Body of pancreas (tissue), 4 donors: ENCODE measurements around the gene RAD51B. TPM values are rescaled to one million over a fixed set of nuclear protein-coding genes. Genes with fewer than 3 reads are reported as not detected.

Source experiments
- ATAC-seq: fragments of 150-250 bp; one replicate; pipeline ENCODE4 v1.9.1; 2016
- DNase-seq, 4 donors: peaks; one replicate each; pipeline ENCODE4 v3.0.0-alpha.2; 2019
- H3K27ac ChIP-seq, 4 donors: fragments of 200-600 bp; sonication (generic); 1 replicate in 3 of 4; 2 replicates in 1 of 4; pipeline versions ENCODE4 v1.5.1 to v1.6.1; 2016 to 2019; ENCODE audit warnings: mild to moderate bottlenecking in 1 of 4, mixed read lengths in 1 of 4, moderate library complexity in 1 of 4
- H3K27me3 ChIP-seq, 2 donors: fragments of 200-600 bp; sonication (generic); one replicate each; pipeline ENCODE4 v1.6.0; 2016; ENCODE audit warnings: mild to moderate bottlenecking in 1 of 2
- H3K36me3 ChIP-seq, 2 donors: fragments of 200-600 bp; sonication (generic); replicated peaks in 1 of 2; 2 replicates each; pipeline ENCODE4 v1.5.1; 2016; ENCODE audit warnings: low read depth in 2 of 2; ENCODE audit not compliant: insufficient read depth in 1 of 2
- H3K4me1 ChIP-seq: fragments of 200-600 bp; sonication (generic); one replicate; pipeline ENCODE4 v1.6.0; 2016
- H3K4me3 ChIP-seq, 2 donors: fragments of 200-600 bp; sonication (generic); 1 replicate in 1 of 2; 2 replicates in 1 of 2; pipeline ENCODE4 v1.5.1; 2016 to 2019
- H3K9me3 ChIP-seq, 3 donors: fragments of 200-600 bp; sonication (generic); 1 replicate in 2 of 3; 2 replicates in 1 of 3; pipeline ENCODE4 v1.5.1; 2016
- POLR2A ChIP-seq, 3 donors: fragments of 450-650 bp; IDR thresholded peaks; one replicate each; pipeline ENCODE4 v1.6.1; 2016; ENCODE audit warnings: antibody characterized with exemption in 3 of 3, mild to moderate bottlenecking in 2 of 3
- WGBS, 2 donors: methylation state at CpG; one replicate each; pipeline ENCODE4 v1.1.5; 2017; 5-methylcytosine and 5-hydroxymethylcytosine counted together
- intact Hi-C: fragments of 100-400 bp; cut with DNase I; formaldehyde crosslinking; loops from one replicate; pipeline ENCODE4 v1.15.1; 2023
- total RNA-seq, 2 donors: library from RNA; depleted of rRNA; stranded (reverse); fragments of >200 nt; gene quantifications; one replicate each; pipeline ENCODE4 v1.1.0, GENCODE V29; 2016
- TF ChIP-seq, protein P1 (sequence below), 7 experiments: fragments of 450-650 bp in 4 of 7; fragments of 200-600 bp in 3 of 7; sonication (generic) in 3 of 7; IDR thresholded peaks; one replicate each; pipeline ENCODE4 v1.5.1; 2016 to 2019; ENCODE audit warnings: antibody characterized with exemption in 7 of 7

RAD51B gene
- total RNA-seq, 2 donors from 2014 or later = 12.2 to 29.6 TPM

DNA sequence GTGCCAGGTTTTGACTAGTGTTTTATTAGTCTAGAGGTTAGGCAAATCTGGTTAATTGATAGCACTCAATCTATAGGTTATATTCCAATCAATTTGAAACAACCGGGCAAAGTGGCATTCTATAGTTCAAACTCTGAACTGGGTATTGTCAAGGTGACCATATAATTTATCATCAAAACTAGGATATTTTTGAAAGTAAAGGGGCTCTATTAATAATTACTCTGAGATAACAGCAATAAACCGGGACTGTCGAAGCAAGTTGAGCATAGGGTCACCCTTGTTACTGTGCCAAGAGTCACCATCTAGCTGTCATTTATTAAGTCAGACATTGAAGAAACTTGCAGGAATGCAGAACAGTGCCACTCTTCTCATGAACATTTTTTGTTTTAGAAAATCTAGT lies 321.2 kb downstream of the RAD51B start:
- intact Hi-C loops = no loop called here
- no peak for DNase-seq

DNA sequence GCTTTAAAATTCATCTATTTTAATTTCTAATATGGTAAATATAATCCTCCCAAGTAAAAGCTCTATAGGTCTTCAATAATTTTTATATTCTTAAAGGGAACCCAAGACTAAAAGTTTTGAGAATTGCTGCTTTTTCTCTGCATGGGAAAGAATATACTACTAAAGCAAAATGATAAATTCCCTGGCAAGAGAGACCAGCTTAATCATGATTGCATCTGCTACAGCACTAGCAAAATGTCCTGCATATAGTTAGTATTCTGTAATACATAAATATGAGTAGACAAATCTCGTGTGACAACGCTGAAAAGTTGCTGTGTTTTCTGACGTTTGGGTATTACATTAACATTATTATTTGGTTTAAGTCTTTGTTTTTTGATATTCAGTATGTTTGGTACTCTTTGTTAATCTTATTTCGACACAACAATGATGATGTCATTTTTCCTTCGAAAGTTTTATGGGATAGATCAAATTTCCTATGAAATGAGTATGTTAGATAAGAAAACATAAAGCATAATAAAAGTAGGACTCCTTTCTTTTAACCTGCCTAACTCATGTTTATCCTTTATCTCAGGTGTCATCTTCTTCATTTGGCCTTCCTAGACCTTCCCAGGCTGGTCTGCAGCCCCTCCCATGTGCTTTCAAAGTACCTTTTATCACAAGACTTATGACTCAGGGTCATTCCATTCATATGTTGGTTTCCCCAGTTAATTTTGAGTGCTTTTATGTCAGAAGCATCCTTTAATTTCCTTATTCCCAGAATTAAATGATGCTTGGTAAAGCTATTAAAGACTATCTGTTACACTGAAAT lies 321.9 kb downstream of the RAD51B start:
- H3K27ac ChIP-seq = peak overlapping the region in 3 of 4 donors; percentile 53 to 88 (median 57)

More for the DNA sequence above, 321.2 kb downstream of the RAD51B start:
- TF ChIP-seq, protein P1, sequence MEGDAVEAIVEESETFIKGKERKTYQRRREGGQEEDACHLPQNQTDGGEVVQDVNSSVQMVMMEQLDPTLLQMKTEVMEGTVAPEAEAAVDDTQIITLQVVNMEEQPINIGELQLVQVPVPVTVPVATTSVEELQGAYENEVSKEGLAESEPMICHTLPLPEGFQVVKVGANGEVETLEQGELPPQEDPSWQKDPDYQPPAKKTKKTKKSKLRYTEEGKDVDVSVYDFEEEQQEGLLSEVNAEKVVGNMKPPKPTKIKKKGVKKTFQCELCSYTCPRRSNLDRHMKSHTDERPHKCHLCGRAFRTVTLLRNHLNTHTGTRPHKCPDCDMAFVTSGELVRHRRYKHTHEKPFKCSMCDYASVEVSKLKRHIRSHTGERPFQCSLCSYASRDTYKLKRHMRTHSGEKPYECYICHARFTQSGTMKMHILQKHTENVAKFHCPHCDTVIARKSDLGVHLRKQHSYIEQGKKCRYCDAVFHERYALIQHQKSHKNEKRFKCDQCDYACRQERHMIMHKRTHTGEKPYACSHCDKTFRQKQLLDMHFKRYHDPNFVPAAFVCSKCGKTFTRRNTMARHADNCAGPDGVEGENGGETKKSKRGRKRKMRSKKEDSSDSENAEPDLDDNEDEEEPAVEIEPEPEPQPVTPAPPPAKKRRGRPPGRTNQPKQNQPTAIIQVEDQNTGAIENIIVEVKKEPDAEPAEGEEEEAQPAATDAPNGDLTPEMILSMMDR (IDR thresholded peaks at IDR 0.05) = no peak
- TF ChIP-seq POLR2A (IDR thresholded peaks at IDR 0.05) = no peak
- Histone ChIP-seq H3K4me3 (no peak overlapping the region), H3K27me3 (no peaks in the 10 kb centered on the region), H3K27ac (peak overlapping the region; percentile 34 to 88 (median 70)), H3K9me3 (no peaks in the 10 kb centered on the region), H3K36me3 (no peaks in the 10 kb centered on the region), H3K4me1 (peaks cover 77% of the 10 kb centered on the region)
- 20 to 21% methylated on average over 3 of the region's 3 CpGs for WGBS, 2 donors
- ATAC-seq = no peak

DNA sequence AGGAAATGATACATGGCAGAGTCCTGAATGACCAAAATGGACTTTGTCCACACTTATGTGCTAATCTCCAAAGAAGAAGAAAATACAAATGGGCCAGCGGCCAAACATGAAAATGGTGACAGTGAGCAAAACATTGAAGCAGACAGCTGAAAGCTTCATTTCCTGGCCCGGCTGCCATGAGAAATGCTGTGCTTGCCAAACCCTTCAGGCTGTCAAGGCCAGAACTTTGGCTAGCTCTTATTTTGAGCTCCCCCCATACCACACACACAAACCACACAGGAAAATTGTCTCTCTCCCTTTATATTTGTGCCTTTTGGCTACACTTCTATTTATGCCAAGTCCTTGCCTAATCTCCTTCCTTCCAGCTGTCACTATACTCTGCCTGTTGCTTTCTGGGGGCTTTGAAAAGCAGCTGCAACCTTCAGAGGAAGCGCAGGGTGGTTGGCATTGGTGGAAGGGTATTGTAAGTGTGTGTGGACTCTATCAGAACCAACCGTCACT lies 323.8 kb downstream of the RAD51B start:
- Histone ChIP-seq H3K4me3 (no peak overlapping the region), H3K9me3 (no peaks in the 10 kb centered on the region), H3K36me3 (no peaks in the 10 kb centered on the region), H3K27me3 (no peaks in the 10 kb centered on the region), H3K4me1 (peaks cover 81% of the 10 kb centered on the region), H3K27ac (peak overlapping the region; percentile 50 to 88 (median 80))
- TF ChIP-seq POLR2A (IDR thresholded peaks at IDR 0.05) = no peak
- DNase-seq (peak; percentile 79 to 88 (median 85)), ATAC-seq (peak; percentile 68)
- WGBS, 2 donors = 20 to 22% methylated on average over 4 of the region's 4 CpGs
- intact Hi-C loops = no loop called here

More for the DNA sequence above, 321.9 kb downstream of the RAD51B start:
- WGBS, 2 donors = 36 to 41% methylated on average over 5 of the region's 5 CpGs
- intact Hi-C loops = no loop called here
- Histone ChIP-seq H3K4me1 (peaks cover 84% of the 10 kb centered on the region), H3K36me3 (no peaks in the 10 kb centered on the region), H3K9me3 (no peaks in the 10 kb centered on the region), H3K27me3 (no peaks in the 10 kb centered on the region), H3K4me3 (no peak overlapping the region)
- no peak for TF ChIP-seq POLR2A (IDR thresholded peaks at IDR 0.05)
- TF ChIP-seq, protein P1 (IDR thresholded peaks at IDR 0.05) = no peak
- ATAC-seq (no peak), DNase-seq (no peak)

DNA sequence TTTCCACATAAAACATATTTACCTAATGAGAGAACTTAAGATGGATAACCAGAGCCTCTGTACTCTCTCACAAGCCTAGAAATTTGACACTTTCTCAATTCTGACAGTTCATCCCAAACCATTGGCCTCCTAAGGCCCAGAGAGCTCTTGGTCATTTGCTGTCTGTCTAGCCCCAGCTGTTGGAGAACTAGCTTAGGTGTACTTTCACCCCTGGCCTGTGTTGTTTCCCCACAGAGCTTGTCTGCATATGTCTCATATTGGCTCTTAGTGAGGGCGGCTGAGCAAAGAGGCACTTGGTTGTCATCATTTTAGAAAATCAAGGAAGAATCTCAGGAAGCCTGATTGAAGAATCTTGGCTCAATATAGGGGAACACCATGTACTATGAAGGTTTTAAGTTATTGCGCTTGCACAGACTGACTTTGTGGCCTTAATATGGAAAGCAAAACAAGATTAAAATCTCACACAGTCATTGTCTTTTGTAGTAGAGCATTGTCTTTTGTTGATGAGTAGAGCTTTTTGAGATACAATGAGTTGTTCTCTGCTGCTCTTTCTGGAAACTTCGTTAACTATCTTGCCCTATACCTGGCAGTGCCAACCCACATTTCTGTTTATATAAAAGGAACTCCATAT lies 324.6 kb downstream of the RAD51B start:
- DNase-seq = peak; percentile 22 to 57 (median 40)
- intact Hi-C loops = no loop called here
- no peaks in the 10 kb centered on the region for H3K36me3 ChIP-seq
- WGBS, 2 donors = 59 to 63% methylated on average over 3 of the region's 3 CpGs
- H3K4me3 ChIP-seq = no peak overlapping the region
- peaks cover 74% of the 10 kb centered on the region for H3K4me1 ChIP-seq
- ATAC-seq = peak; percentile 24
- TF ChIP-seq, protein P1 (IDR thresholded peaks at IDR 0.05) = no peak
- TF ChIP-seq POLR2A (IDR thresholded peaks at IDR 0.05) = no peak
- peak overlapping the region; percentile 3 to 88 (median 80) for H3K27ac ChIP-seq
- no peaks in the 10 kb centered on the region for H3K27me3 ChIP-seq
- no peaks in the 10 kb centered on the region for H3K9me3 ChIP-seq

DNA sequence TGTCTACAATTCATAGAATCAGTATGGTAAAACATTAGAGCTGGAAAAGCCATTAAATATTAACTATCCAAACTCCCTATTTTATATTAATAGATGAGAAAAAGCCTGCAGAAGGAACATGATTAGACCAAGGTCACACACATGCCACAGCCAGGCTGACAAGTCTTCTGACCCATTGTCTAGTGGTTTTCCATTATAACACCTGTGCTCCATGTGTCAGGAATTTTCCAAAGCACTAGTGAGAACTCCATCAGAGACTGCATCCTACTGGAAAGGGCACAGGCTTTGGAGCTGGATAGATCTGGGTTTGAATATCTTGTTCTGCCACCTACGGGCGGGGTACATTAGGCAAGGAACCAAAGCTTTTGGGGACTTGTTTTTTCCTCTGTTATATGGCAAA lies 325.5 kb downstream of the RAD51B start:
- no peak for ATAC-seq
- H3K27me3 ChIP-seq = no peaks in the 10 kb centered on the region
- WGBS, 2 donors = 45 to 60% methylated on average over 2 of the region's 2 CpGs
- no peak overlapping the region for H3K4me3 ChIP-seq
- H3K9me3 ChIP-seq = no peaks in the 10 kb centered on the region
- peak in 3 of 4 donors; percentile 37 to 64 (median 48) for DNase-seq
- intact Hi-C loops = no loop called here
- H3K36me3 ChIP-seq = no peaks in the 10 kb centered on the region
- peaks cover 65% of the 10 kb centered on the region for H3K4me1 ChIP-seq
- peak overlapping the region; percentile 14 to 88 (median 70) for H3K27ac ChIP-seq
- TF ChIP-seq POLR2A (IDR thresholded peaks at IDR 0.05) = no peak
- TF ChIP-seq, protein P1 (IDR thresholded peaks at IDR 0.05) = no peak
